ENCODE measurements around the gene MAP1LC3A. TPM values are rescaled to one million over a fixed set of nuclear protein-coding genes. Genes with fewer than 3 reads are reported as not detected.

The MAP1LC3A gene
- total RNA-seq, 1 experiment from 2014 or later = 16.9 TPM

DNA sequence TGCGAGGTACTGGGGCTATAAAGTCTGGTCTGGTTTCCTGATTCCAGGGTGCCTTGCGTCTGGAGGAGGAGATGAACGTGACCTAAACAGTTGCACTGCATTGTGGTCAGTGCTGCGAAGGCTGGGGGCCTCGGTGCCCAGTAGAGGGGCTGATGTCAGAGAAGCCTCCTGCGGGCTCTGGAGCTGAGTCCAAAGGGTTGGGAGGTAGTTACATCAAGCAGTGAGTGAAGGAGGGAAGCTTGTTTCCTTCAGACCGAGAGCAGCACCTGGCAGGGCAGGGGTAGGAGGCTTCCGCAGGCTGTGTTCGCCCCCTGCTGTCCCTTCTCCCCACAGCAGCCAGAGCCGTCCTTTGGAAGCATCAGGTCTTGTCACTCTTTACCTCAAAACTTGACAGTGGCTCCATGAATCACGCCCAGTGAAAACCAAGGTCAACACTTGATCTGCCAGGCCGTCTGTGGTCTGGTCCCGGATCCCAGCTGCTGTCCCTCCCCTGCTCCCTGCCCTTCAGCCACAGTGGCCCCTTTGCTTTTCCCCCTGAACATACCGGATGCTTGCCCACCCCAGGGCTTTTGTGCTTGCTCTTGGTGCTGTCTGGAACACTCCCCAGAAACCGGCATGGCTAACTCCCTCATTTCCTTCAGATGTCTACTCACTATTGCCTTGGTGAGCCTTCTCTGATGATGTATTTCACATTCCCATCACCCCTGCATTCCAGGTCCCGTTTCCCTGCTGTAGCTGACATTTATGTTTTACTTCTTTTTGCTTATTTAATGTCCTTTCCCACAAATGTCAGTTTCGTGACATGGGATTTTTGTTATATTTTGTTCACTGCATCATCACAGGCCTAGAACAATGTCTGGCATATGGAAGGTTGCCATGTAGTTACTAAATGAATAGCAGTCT lies 35.3 kb upstream of the MAP1LC3A start:
- TF ChIP-seq EZH2 (IDR thresholded peaks at IDR 0.05; ENCODE audit: borderline replicate concordance, low read depth, low read length, poor library complexity, severe bottlenecking) = no peak
- TF ChIP-seq CTCF (conservative IDR thresholded peaks at IDR 0.05; ENCODE audit: low read depth, low read length) = peak; percentile 63
- Histone ChIP-seq H3K27ac (ENCODE audit: low read depth, low read length, poor library complexity, severe bottlenecking) (no peak overlapping the region), H3K4me3 (ENCODE audit: low read depth, low read length, poor library complexity, severe bottlenecking) (no peak overlapping the region), H3K9me3 (ENCODE audit: low read depth, low read length, poor library complexity, severe bottlenecking) (no peaks in the 10 kb centered on the region), H3K4me1 (ENCODE audit: insufficient read depth, low read length, poor library complexity, severe bottlenecking) (no peaks in the 10 kb centered on the region), H3K36me3 (ENCODE audit: insufficient read depth, low read length, poor library complexity, severe bottlenecking) (peaks cover 27% of the 10 kb centered on the region), H3K27me3 (replicated peaks; ENCODE audit: insufficient read depth, low read depth, low read length, poor library complexity) (no peaks in the 10 kb centered on the region)
- peak; percentile 61 for DNase-seq (ENCODE audit: low spot score)
- ChIA-PET CTCF (interaction anchor here (0.5 to 3.1 kb wide), 5 partner anchors 15 to 454 kb away, joined by 3 to 34 read pairs (median 4); no protein-coding TSS in a partner anchor), POLR2A (ENCODE audit: low non-redundant PET) (no interaction called here)
- no TSS peak for BruUV-seq (replicated peaks)
- intact Hi-C loops (cut with micrococcal nuclease; ENCODE audit: unreplicated experiment) = loop anchor here (2.0 kb wide), 1 partner anchor 210 kb away; no protein-coding TSS in a partner anchor

GRCh38 chr20:34524426-34524825 lies 34.1 kb upstream of the MAP1LC3A start:
- ChIA-PET CTCF (interaction anchor here (3.1 kb wide), 1 partner anchor 212 kb away, joined by 34 read pairs; no protein-coding TSS in a partner anchor), POLR2A (ENCODE audit: low non-redundant PET) (no interaction called here)
- H3K4me3 ChIP-seq (ENCODE audit: low read depth, low read length, poor library complexity, severe bottlenecking) = no peak overlapping the region
- H3K36me3 ChIP-seq (ENCODE audit: insufficient read depth, low read length, poor library complexity, severe bottlenecking) = peaks cover 31% of the 10 kb centered on the region
- TF ChIP-seq CTCF (conservative IDR thresholded peaks at IDR 0.05; ENCODE audit: low read depth, low read length) = no peak
- TF ChIP-seq EZH2 (IDR thresholded peaks at IDR 0.05; ENCODE audit: borderline replicate concordance, low read depth, low read length, poor library complexity, severe bottlenecking) = no peak
- no peaks in the 10 kb centered on the region for H3K27me3 ChIP-seq (replicated peaks; ENCODE audit: insufficient read depth, low read depth, low read length, poor library complexity)
- DNase-seq (ENCODE audit: low spot score) = no peak
- no peaks in the 10 kb centered on the region for H3K4me1 ChIP-seq (ENCODE audit: insufficient read depth, low read length, poor library complexity, severe bottlenecking)
- H3K9me3 ChIP-seq (ENCODE audit: low read depth, low read length, poor library complexity, severe bottlenecking) = no peaks in the 10 kb centered on the region
- no peak overlapping the region for H3K27ac ChIP-seq (ENCODE audit: low read depth, low read length, poor library complexity, severe bottlenecking)
- intact Hi-C loops (cut with micrococcal nuclease; ENCODE audit: unreplicated experiment) = no loop called here
- BruUV-seq (replicated peaks) = no TSS peak

DNA sequence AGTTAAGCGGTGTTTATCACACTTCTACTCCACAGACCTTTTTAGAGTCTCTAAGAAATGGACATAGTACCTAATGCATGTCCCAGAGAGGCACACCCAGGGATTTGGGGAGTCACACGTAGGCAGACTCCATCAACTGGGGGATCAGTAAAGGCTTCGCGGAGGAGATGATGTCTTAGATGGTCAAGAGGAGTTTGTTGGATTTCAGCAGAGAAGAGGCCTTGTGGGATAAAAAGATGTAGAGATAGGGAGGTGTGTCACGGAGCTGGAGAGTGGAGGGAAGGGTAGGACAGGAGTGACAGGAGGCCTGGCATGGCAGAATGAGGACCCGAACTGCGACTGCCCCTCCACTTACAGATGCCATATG lies 33.2 kb upstream of the MAP1LC3A start:
- TF ChIP-seq EZH2 (IDR thresholded peaks at IDR 0.05; ENCODE audit: borderline replicate concordance, low read depth, low read length, poor library complexity, severe bottlenecking) (no peak), CTCF (conservative IDR thresholded peaks at IDR 0.05; ENCODE audit: low read depth, low read length) (no peak)
- Histone ChIP-seq H3K36me3 (ENCODE audit: insufficient read depth, low read length, poor library complexity, severe bottlenecking) (peaks cover 33% of the 10 kb centered on the region), H3K4me3 (ENCODE audit: low read depth, low read length, poor library complexity, severe bottlenecking) (no peak overlapping the region), H3K9me3 (ENCODE audit: low read depth, low read length, poor library complexity, severe bottlenecking) (no peaks in the 10 kb centered on the region), H3K27me3 (replicated peaks; ENCODE audit: insufficient read depth, low read depth, low read length, poor library complexity) (no peaks in the 10 kb centered on the region), H3K4me1 (ENCODE audit: insufficient read depth, low read length, poor library complexity, severe bottlenecking) (no peaks in the 10 kb centered on the region), H3K27ac (ENCODE audit: low read depth, low read length, poor library complexity, severe bottlenecking) (no peak overlapping the region)
- POLR2A ChIA-PET (ENCODE audit: low non-redundant PET) = no interaction called here
- DNase-seq (ENCODE audit: low spot score) = no peak
- intact Hi-C loops (cut with micrococcal nuclease; ENCODE audit: unreplicated experiment) = no loop called here
- CTCF ChIA-PET = no interaction called here
- no TSS peak for BruUV-seq (replicated peaks)
